IMR-90 (cell line): Measurements from ENCODE around the gene RAI1. TPM values are rescaled to one million over a fixed set of nuclear protein-coding genes. Genes with fewer than 3 reads are reported as not detected.
A peak's percentile ranks its signal among the peaks of the same experiment; 100 is the strongest.

ENCODE experiments used
- ATAC-seq: fragments of 200-7000 bp; cut with Tn5 transposase; 2 replicates; pipeline ENCODE4 v1.9.1; 2020; ENCODE audit warnings: low read depth, mild to moderate bottlenecking, moderate library complexity
- BruUV-seq: library from RNA; stranded (reverse); fragments of 400-500 nt; replicated peaks from 2 replicates; lab custom pipeline; 2021; lab: Mats Ljungman, UMichigan
- CTCF ChIA-PET: fragments of 300-600 bp; formaldehyde crosslinking; extraction: SDS; loops from one replicate; lab custom pipeline; 2021; ENCODE audit warnings: antibody characterized with exemption; lab: Yijun Ruan, JAX
- POLR2A ChIA-PET: fragments of 300-600 bp; sonication (Branson Sonifier 250); formaldehyde crosslinking; loops from one replicate; lab custom pipeline; 2022; ENCODE audit warnings: antibody characterized with exemption; ENCODE audit not compliant: unreplicated experiment; lab: Charles Lee
- DNase-seq: peaks from one replicate; pipeline ENCODE4 v3.0.0; 2013
- H2AFZ ChIP-seq: replicated peaks from 2 replicates; pipeline ENCODE3; 2013; ENCODE audit warnings: low read length, mild to moderate bottlenecking; ENCODE audit not compliant: poor library complexity
- H2AK5ac ChIP-seq: 2 replicates; pipeline ENCODE4 v1.6.1; 2013; ENCODE audit warnings: low read depth, low read length, inconsistent platforms
- H2AK9ac ChIP-seq: replicated peaks from 2 replicates; pipeline ENCODE3; 2013; ENCODE audit warnings: mild to moderate bottlenecking, low read depth, low read length, moderate library complexity; ENCODE audit not compliant: poor library complexity
- H2BK120ac ChIP-seq: 2 replicates; pipeline ENCODE4 v1.6.1; 2013; ENCODE audit warnings: low read depth, low read length, inconsistent platforms
- H2BK15ac ChIP-seq: 3 replicates; pipeline ENCODE4 v1.6.1; 2013; ENCODE audit warnings: low read depth, low read length, inconsistent platforms
- H2BK20ac ChIP-seq: 2 replicates; pipeline ENCODE4 v1.6.1; 2013; ENCODE audit warnings: low read depth, mild to moderate bottlenecking, inconsistent platforms, low read length, moderate library complexity
- H2BK5ac ChIP-seq: 2 replicates; pipeline ENCODE4 v1.6.1; 2013; ENCODE audit warnings: mild to moderate bottlenecking, low read depth, low read length, inconsistent platforms; ENCODE audit not compliant: poor library complexity, severe bottlenecking
- H3K14ac ChIP-seq: replicated peaks from 2 replicates; pipeline ENCODE4 v1.6.1; 2013; ENCODE audit warnings: low read depth, low read length, inconsistent platforms
- H3K18ac ChIP-seq: 2 replicates; pipeline ENCODE4 v1.6.1; 2013; ENCODE audit warnings: low read depth, low read length, control low read depth
- H3K23ac ChIP-seq: 2 replicates; pipeline ENCODE4 v1.6.1; 2013; ENCODE audit warnings: low read depth, low read length, inconsistent platforms
- H3K27ac ChIP-seq: 2 replicates; pipeline ENCODE4 v1.5.1; 2013; ENCODE audit warnings: mild to moderate bottlenecking, control low read depth, low read length; ENCODE audit not compliant: insufficient read depth
- H3K27me3 ChIP-seq: 2 replicates; pipeline ENCODE4 v1.6.1; 2013; ENCODE audit warnings: low read length; ENCODE audit not compliant: control insufficient read depth, insufficient read depth
- H3K36me3 ChIP-seq: 2 replicates; pipeline ENCODE4 v1.6.1; 2013; ENCODE audit warnings: low read length, mixed read lengths; ENCODE audit not compliant: control insufficient read depth, insufficient read depth
- H3K4ac ChIP-seq: 2 replicates; pipeline ENCODE4 v1.6.1; 2013; ENCODE audit warnings: low read depth, low read length, inconsistent platforms
- H3K4me1 ChIP-seq: 2 replicates; pipeline ENCODE4 v1.6.1; 2013; ENCODE audit warnings: low read length, mixed read lengths; ENCODE audit not compliant: control insufficient read depth, insufficient read depth
- H3K4me2 ChIP-seq: 2 replicates; pipeline ENCODE4 v1.6.1; 2013; ENCODE audit warnings: low read depth, mild to moderate bottlenecking, control low read depth, low read length, moderate library complexity
- H3K4me3 ChIP-seq: 2 replicates; pipeline ENCODE4 v1.5.1; 2013; ENCODE audit warnings: low read depth, mild to moderate bottlenecking, control low read depth, low read length, moderate library complexity; ENCODE audit not compliant: insufficient read depth
- H3K56ac ChIP-seq: 2 replicates; pipeline ENCODE4 v1.6.1; 2013; ENCODE audit warnings: low read length, inconsistent platforms; ENCODE audit not compliant: insufficient read depth; ENCODE audit errors: extremely low read depth
- H3K79me1 ChIP-seq, 2 experiments: 2 replicates each; pipeline ENCODE4 v1.6.1; 2013; ENCODE audit warnings: low read length in 2 of 2, inconsistent platforms in 1 of 2, low read depth in 1 of 2
- H3K9ac ChIP-seq: 2 replicates; pipeline ENCODE4 v1.6.1; 2013; ENCODE audit warnings: low read depth, low read length, control low read depth
- H3K9me1 ChIP-seq: 2 replicates; pipeline ENCODE4 v1.6.1; 2013; ENCODE audit warnings: low read length, inconsistent platforms; ENCODE audit not compliant: insufficient read depth
- H3K9me3 ChIP-seq: 2 replicates; pipeline ENCODE4 v1.6.1; 2013; ENCODE audit warnings: low read length; ENCODE audit not compliant: control insufficient read depth, insufficient read depth
- H4K20me1 ChIP-seq: 2 replicates; pipeline ENCODE4 v1.6.1; 2013; ENCODE audit warnings: low read length, inconsistent platforms; ENCODE audit not compliant: insufficient read depth
- H4K5ac ChIP-seq: 2 replicates; pipeline ENCODE4 v1.6.1; 2013; ENCODE audit warnings: mild to moderate bottlenecking, low read depth, low read length, control low read depth
- H4K8ac ChIP-seq, 2 experiments: 2 replicates each; pipeline ENCODE4 v1.6.1; 2013; ENCODE audit warnings: low read depth in 2 of 2, low read length in 2 of 2, control low read depth in 1 of 2, inconsistent platforms in 1 of 2
- H4K91ac ChIP-seq: 2 replicates; pipeline ENCODE4 v1.6.1; 2013; ENCODE audit warnings: low read depth, low read length, inconsistent platforms; ENCODE audit not compliant: insufficient read depth
- FOS ChIP-seq: fragments of 150-350 bp; IDR thresholded peaks from 2 replicates; pipeline ENCODE4 v1.6.1; 2016; ENCODE audit warnings: low read depth, low read length
- MAZ ChIP-seq: IDR thresholded peaks from 2 replicates; pipeline ENCODE4 v1.6.1; 2012; ENCODE audit warnings: low read depth, mild to moderate bottlenecking, low read length, improper control_type of control experiment, moderate library complexity, borderline replicate concordance
- MXI1 ChIP-seq: IDR thresholded peaks from 2 replicates; pipeline ENCODE4 v1.6.1; 2012; ENCODE audit warnings: low read depth, mild to moderate bottlenecking, low read length, moderate library complexity, borderline replicate concordance
- POLR2A ChIP-seq: IDR thresholded peaks from 2 replicates; pipeline ENCODE4 v1.6.1; 2012; ENCODE audit warnings: mild to moderate bottlenecking, low read depth, low read length
- WGBS, 2 experiments: methylation state at CpG; one replicate each; pipeline versions ENCODE4 v1.1.5 to v1.1.7; 2013; ENCODE audit warnings: missing lambda C conversion rate in 2 of 2; ENCODE audit not compliant: insufficient read length in 1 of 2; ENCODE audit errors: extremely low coverage in 2 of 2; 5-methylcytosine and 5-hydroxymethylcytosine counted together
- dilution Hi-C: fragments of 300-500 bp; cut with HindIII; formaldehyde crosslinking; loops from one replicate; pipeline ENCODE4 v1.14.3; 2018; ENCODE audit warnings: low sequenced_read_pairs; ENCODE audit not compliant: unreplicated experiment
- in situ Hi-C: fragments of 300-500 bp; cut with MboI; formaldehyde crosslinking; loops from 3 replicates; pipeline ENCODE4 v1.14.3; 2019; ENCODE audit warnings: low sequenced_read_pairs, inconsistent platforms, mixed read lengths
- intact Hi-C: fragments of 100-400 bp; cut with micrococcal nuclease; formaldehyde crosslinking; loops from 2 replicates; pipeline ENCODE4 v1.10.0; 2022
- polyA plus RNA-seq, 3 experiments: library from polyadenylated mRNA; depleted of rRNA; stranded (reverse); fragments of >200 nt; gene quantifications; 2 replicates each; pipeline ENCODE4 v1.2.3, GENCODE V29; 2012; ENCODE audit warnings: low replicate concordance in 1 of 3
- total RNA-seq: library from RNA; depleted of rRNA; stranded (reverse); fragments of >200 nt; gene quantifications from 2 replicates; pipeline ENCODE4 v1.2.3, GENCODE V29; 2012

RAI1 gene
- total and polyA plus RNA-seq, 2 of the 4 experiments (the other 2 are of a cell fraction): 1.8 to 10.5 TPM

DNA sequence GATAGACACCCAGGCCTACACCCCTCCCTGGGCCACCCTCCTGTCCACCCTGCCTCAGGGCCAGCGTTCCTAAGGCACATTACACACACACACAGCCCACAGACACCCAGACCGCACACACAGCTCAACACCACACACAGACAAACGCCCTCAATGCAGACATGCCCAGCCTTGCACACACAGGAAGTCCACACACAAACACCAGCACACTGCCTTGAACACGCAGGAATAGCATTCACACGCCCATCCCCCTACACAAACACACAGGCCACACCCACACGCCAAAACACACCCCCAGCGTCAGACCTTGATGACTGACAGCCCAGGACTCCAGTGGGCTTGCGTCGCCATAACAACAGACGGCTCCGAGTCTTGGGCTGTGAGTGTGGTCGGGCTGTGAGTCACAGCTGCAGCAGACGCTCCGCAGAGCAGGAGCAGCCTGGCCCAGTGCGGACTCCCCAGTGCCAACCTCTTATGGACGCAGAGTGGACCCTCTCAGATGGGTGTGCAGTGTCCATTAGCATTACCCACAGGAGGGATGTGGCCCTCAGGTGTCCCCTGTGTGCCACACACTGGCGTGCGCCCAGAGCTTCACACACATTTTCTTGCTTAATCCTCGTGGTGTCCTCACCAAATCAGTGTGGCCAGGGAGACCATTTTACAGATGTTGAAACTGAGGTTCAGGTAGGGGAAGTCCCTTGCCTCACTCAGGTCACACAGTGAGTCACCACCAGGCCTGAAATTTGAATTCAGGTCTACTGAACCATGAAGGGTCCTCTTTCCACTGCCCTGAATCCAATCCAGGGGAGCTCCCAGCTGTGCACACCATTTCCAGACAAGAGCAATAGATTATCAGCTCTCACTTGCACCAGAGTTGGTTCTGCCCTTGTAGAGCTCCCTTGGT lies 17.8 kb upstream of the RAI1 start:
- no peak overlapping the region for H3K27ac ChIP-seq
- H3K9me1 ChIP-seq: peaks cover 14% of the 10 kb centered on the region
- peak; percentile 97 for DNase-seq
- TF ChIP-seq FOS (peak; percentile 94), MAZ (peak; percentile 28; the same call in 1 of the 2 replicates), MXI1 (0 out of 2 replicates have a peak, but pooled peaks have one; percentile 38), POLR2A (no peak)
- H2AK9ac ChIP-seq: peak overlapping the region; percentile 96
- peak overlapping the region; percentile 47 for H2BK5ac ChIP-seq
- peak overlapping the region; percentile 45; the same call in 1 of the 2 replicates for H2BK20ac ChIP-seq
- ATAC-seq: peak; percentile 97
- peak overlapping the region; percentile 57 for H4K91ac ChIP-seq
- H3K4me1 ChIP-seq: peaks cover 8% of the 10 kb centered on the region
- ChIA-PET POLR2A (no interaction called here), CTCF (no interaction called here)
- no peaks in the 10 kb centered on the region; the same call in 1 of the 2 replicates for H3K27me3 ChIP-seq
- peak overlapping the region; percentile 90 for H2AK5ac ChIP-seq
- H3K4me3 ChIP-seq: no peak overlapping the region
- no peak overlapping the region for H3K9ac ChIP-seq
- H3K14ac ChIP-seq: peak overlapping the region; percentile 29
- H3K79me1 ChIP-seq: no peaks in the 10 kb centered on the region
- no peak overlapping the region for H3K56ac ChIP-seq
- BruUV-seq: no TSS peak
- 27% methylated on average over 3 of the region's 19 CpGs; no CpG with 5 or more reads in 1 of the 2 experiments for WGBS, 2 experiments
- dilution Hi-C loops: no loop called here
- intact Hi-C loops: no loop called here
- peak overlapping the region; percentile 95 for H2AFZ ChIP-seq
- H3K18ac ChIP-seq: peak overlapping the region; percentile 53
- H3K9me3 ChIP-seq: peaks cover 7% of the 10 kb centered on the region
- peak overlapping the region; percentile 72 for H3K4ac ChIP-seq
- H4K20me1 ChIP-seq: no peaks in the 10 kb centered on the region
- H3K36me3 ChIP-seq: no peaks in the 10 kb centered on the region
- H4K5ac ChIP-seq: peak overlapping the region; percentile 42
- peak overlapping the region; percentile 62; the same call in 1 of the 3 replicates for H2BK15ac ChIP-seq
- H3K23ac ChIP-seq: peak overlapping the region; percentile 20; the same call in 1 of the 2 replicates
- H2BK120ac ChIP-seq: peak overlapping the region; percentile 34
- peak overlapping the region; percentile 50 for H3K4me2 ChIP-seq
- H4K8ac ChIP-seq: peak overlapping the region; percentile 16 to 99; a peak in 3 of 4 replicates
- in situ Hi-C loops: no loop called here
